GM12891 (cell line): ENCODE measurements around the gene CUL4A.

Experiments
- POLR2A ChIP-seq: IDR thresholded peaks from 2 replicates; pipeline ENCODE4 v1.6.1; 2011; ENCODE audit warnings: low read depth, low read length, control low read depth
- POLR2AphosphoS5 ChIP-seq: IDR thresholded peaks from 2 replicates; pipeline ENCODE4 v1.6.1; 2011; ENCODE audit warnings: low read depth, low read length, control low read depth

GRCh38 chr13:113239986-113240385, 30.6 kb downstream of the CUL4A start:
- no peak for TF ChIP-seq POLR2A
- no peak for TF ChIP-seq POLR2AphosphoS5
